Activated T-cell treated with anti-CD3 and anti-CD28 coated beads, Interleukin-2, amount 50 U/mL, for 1 hour (primary cell): ENCODE data around the gene DENND6B.
A peak's percentile ranks its signal among the peaks of the same experiment; 100 is the strongest.

Experiments
- DNase-seq: peaks from one replicate; pipeline ENCODE4 v3.0.0-alpha.2; 2020

Gene DENND6B

DNA sequence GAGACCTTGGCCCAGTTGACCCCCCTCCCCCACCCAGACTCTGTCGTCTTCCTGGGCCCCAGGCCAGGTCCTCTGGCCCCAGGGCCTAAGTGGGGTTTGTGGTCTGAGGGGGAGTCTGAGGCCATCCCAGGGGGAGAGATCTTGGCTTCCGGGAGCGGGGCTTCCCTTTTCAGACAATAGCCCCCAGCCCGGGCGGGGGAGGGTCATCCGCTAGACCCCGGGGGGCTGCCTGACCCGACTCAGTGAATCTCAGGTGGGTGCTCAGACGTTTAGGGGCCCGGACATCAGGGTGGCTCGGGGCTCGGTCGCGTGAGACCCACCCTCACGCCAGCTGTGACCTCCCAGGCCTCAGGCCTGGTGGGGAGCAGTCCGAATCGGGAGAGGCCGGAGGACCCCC lies 57.2 kb downstream of the DENND6B start:
- no peak for DNase-seq

DNA sequence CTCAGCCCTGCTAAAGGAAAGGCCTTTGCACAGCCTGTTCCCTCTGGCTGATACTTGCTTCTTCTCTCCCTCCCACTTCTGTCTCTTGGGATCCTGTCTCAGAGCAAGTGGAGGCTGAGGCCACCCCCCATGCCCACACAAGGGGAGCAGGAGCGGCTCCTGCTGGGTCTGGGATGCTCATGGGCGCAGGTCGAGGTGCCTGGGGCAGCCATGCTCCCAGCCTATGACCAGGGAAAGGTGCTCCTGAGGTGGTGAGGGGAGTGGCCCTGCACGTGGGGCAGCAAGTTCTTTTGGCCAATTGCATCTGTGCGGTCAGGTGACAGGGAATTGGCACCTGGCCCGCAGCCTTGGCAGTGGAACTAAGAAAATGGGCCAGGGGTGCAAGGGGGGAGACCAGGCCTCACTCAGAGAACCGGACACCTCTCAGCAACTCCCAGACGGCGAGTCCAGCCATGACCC lies 58.1 kb downstream of the DENND6B start:
- no peak for DNase-seq

DNA sequence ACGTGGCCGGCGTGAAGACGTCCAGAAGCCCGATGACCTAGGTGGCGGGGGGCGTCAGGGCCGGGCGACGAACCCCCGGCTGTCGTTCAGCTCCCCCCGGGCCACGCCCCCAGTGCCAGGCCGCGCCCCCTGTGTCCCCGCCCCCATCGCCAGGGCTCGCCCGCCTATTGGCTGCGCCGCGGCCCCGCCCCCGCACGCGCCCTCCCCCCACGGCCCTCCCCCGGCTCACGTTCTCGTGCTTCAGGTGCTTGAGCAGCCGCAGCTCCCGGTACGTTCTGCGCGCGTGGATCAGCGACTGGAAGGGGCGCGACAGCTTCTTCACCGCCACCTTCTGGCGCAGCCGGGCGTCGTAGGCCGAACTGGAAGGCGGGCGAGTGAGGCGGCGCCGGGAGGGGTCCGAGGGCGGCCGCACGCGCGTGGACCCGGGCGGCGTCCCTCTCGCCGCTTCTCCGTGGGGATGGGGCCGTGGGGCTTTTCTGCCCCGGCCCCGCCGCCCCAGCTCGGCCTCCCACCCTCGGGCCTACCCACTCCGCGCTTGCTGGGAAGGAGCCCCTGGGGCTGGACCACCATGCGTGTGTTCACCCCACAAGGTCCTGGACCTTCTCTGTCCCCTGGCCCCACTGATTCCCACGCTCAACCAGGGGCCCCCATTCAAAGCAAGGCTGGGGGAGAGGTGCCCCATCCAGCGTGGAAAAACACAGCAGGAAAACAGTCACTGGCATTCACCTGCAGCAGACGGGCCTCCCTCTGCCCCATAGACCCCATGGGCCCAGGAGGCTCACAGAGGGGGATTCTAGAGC lies 59.0 kb downstream of the DENND6B start:
- DNase-seq = peak; percentile 60

DNA sequence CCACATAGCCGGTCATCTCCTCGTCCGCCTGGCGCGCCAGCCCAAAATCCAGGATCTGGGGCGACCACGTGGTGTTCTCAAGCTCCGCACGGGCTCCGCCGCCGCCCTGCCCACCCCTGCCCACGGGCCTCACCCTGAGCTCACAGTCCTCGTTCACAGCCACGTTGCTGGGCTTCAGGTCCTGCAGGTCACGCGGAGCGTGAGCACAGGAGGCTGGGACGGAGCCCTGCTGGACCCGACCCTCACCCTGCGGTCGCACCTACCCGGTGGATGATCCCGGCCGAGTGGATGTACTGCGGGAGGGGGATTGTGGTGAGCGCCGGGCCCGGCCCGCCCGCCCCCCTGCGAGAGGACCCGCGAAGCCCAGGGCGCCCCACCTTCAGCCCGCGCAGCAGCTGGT lies 59.8 kb downstream of the DENND6B start:
- DNase-seq = no peak

DNA sequence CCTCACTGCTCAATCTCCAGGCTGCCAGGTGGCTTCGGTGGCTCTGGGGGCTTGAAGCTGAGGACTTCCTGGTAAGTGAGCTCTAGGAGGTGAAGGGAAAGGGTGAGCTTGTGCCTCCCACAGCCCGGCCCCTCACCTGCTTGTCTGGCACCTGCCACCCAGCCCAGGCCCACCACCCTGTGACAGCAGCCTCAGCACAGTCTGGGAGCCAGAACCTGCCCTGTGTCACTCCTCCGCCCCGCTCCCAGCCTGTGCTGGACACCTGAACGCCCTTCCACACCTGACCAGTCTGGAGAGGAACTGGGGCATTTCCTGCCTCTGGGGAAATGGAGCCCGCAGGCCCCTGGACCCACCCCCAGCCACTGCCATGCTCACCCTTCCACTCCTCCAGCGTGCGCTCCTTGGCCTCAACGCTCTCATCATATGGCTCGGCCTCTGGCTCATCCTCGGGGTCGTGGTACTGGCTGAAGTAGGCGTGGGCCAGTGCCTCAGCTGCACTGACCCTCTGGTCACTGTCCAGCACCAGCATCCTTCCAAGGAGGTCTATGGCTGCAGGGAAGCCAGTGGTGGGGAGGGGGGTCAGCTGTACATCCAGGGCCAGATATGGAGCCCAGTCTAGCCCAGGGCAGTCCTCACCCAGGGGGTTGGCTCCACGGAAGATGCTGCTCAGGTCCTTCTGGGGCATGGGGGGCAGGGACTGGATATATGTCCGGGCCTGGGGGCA lies 61.7 kb downstream of the DENND6B start:
- no peak for DNase-seq

DNA sequence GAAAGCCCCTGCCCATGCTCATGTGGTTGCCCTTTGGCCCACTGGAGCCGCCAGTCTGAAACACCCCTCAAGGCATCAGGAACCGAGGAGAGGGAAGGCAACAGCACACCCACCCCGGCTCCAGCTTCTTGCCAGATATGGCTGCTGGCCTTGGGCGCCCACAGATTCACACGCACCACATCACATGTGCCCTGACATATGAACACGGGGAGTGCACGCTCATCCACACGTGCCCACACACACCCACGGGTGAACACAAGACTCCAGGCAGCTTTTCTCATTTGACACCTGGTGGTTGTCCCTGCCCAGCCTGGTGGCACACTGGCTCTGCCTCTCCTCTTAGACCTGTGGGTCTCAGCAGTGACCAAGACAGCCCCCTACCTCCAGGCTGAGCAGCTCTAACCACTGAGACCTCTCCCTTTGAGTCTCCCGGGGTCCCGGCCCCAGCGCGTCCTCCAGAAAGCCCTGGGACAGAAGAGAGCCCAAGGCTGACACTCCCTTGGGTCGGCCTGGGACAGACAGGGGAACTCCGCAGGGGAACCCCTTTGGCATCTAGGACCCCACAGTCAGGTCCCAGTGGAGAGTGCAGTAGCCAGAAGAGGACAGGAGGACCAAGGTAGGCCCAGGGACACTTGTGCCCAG lies 62.6 kb downstream of the DENND6B start:
- no peak for DNase-seq

DNA sequence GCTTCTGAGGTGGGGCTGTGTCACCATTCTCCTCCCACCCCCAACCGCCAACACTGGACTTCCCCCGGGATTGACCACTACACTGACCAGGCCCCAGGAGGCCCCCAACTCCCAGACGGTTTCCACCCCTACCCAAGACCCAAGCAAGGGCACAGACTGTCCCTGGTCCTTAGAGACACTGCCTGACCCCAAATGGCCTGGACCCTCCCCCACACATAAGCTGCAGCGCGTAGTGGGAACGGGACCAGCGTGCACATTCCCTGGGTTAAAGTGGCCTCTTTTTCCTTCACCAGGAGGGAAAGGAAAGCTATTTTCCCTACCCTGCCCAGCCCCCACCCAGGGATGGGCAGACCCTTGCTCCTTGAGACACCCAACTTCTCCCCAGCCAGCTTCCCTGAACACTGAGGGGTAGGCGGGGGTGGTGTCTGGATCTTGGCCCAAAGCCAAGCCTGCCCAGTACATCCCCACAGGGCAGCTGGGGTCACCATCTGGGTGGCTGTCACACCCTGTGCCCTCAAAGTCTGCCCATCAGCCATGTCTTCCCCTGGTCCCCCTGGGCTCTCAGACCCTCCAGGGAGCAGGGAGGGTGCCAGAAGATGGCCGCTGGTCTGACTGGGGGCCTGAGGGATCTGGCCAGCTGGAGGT lies 63.7 kb downstream of the DENND6B start:
- DNase-seq = no peak

DNA sequence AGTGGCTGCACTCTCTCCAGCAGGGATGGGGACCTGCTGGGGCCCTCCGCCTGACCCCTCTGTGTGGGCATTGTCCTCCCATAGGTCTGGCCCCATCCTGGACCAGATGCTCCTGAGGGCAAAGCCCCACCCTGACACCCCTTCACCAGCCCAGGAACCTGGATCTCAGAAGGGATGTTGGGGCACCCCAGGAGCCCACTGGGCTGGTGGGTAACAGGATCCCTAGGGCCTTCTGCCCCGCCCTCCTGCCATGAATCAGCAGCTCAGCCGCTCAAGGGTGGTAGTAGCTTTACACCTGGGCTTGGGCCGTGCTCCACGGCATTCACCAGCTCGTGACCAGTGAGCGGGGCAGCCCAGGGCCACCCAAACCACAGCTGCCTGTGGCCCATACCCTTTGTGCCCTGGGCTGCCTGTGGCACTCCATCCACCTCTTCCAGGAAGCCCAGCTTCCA lies 64.3 kb downstream of the DENND6B start:
- no peak for DNase-seq

DNA sequence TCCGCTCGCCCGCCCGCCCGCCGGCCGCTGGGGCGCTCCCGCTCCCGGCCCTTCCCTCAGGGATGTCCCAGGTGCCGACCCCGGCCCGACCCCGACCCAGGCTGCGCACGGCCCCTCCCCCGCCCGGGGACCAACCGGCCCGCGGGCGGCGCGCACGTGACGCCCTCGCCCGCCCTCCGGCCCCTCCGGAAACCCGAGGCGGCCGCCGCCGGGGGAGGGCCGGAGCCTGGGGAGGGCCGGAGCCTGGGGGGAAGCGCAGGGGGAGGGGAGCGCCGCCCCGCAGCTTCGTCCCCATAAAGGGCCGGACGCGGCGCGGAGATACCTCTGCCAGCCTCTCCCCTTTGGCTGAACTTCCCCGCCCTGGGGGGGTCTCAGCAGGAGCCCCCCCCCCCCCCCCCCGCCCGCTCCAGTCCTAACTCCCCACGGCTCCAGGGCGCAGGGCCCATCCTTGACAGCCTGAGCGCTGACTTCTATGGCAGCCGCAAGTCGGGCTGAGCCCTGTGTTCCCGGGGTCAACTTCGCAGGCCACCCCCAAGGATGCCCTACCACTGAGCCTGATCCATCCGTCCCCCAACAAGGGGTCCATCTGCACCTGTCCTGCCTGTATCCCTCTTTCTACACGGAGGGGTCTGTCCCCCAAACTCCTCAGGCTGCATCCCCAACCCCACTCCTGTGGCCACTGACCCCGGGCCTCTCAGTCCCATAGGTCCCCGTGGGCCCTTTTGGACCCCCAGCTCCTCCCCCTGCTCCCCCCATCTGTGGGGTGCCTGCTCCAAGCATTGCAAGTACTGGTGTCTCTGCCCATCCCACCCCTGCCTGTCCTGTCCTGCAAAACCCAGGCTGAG lies 65.0 kb downstream of the DENND6B start, which contains the start of gene MAPK12:
Gene MAPK12 (minus strand): TSS at position 69 of the 845 bp plus-strand sequence. CDS start 174 bp downstream, outside the sequence.
- DNase-seq = no peak

DNA sequence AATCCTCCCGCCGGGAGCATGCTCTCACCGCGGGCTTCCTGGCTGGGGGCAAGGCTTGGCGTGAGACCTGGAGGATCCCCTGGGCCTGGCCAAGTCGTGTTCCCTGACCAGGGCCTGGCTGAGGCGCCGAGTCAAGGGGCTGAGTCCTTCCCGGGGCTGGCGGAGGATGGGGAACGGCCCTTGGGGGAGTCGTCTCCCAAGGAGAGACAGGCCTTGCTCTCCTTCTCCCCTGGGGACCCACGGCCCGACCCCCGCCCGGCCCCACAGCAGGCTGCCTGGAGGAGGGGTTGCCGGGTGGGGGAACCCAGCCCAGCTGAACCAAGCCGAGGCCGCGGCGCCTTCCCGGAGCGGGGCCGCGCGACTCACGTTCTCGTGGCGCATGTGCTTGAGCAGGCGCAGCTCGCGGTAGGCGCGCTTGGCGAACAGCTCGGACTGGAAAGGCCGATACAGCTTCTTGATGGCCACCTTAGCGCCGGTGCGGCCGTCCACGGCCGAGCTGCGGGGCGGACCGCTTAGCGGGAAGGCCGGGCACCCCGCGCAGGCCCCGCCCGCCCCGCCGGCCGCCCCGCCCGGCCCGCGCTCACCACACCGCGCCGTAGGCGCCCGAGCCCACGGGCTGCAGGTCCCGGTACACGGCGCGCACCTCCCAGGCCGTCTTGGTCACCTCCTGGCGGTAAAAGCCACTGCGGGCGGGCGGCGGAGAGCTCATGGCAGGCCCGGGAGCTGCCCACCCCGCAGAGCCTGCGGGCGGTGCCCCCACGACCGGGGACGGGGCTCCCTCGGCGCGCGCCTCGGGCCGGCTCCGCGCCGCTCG lies 65.8 kb downstream of the DENND6B start:
- no peak for DNase-seq

DNA sequence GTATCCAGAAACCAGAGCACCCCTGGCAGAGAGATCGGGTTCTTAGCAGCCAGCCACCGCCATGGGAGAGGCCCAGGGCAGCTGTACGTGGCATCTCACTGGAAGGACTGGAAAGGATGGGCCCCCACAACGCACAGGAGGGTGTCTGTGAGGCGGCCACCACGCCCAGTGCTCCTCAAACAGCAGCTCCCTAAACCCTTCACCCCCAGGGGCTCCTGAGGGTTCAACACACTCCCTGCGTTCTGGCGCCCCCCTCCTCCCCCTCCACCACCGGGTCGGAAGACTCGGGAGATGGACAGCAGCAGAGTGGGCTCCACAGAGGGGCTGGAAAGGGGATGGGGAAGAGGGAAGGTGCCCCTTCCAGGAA lies 66.4 kb downstream of the DENND6B start:
- no peak for DNase-seq

DNA sequence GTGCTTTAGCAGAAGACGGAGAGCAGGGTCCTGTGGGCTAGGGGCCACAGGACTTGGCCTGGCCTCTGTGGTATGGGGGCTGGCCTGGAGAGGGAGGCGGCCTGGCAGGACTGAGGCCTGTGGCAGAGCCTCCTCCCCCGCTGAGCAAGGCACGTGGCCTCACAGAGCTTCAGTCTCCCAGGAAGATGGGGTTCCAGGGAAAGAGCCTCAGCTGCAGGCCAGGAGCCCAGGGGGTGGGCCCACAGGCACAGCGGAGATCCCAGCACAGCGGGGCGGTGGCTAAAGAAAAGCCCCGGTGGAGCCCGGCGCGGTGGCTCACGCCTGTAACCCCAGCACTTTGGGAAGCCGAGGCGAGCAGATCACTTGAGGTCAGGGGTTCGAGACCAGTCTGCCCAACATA lies 67.5 kb downstream of the DENND6B start:
- DNase-seq = no peak
